Uterus (tissue), 4 donors: ENCODE data around the gene RNPC3. TPM values are rescaled to one million over a fixed set of nuclear protein-coding genes. Genes with fewer than 3 reads are reported as not detected.
"Not testable (repeated sequence)": the region's sequence is repeated elsewhere in the genome, so short reads cannot be mapped to it uniquely, and the experiment has no call there.

Source experiments
- DNase-seq, 2 donors: peaks; one replicate each; pipeline ENCODE4 v3.0.0-alpha.2; 2019 to 2020
- H3K27ac ChIP-seq, 2 donors: fragments of 200-600 bp; sonication (generic); 1 replicate in 1 of 2; 2 replicates in 1 of 2; pipeline ENCODE4 v1.5.1; 2016 to 2018
- H3K27me3 ChIP-seq, 2 donors: fragments of 200-600 bp; sonication (generic); one replicate each; pipeline ENCODE4 v1.5.1; 2018 to 2019; ENCODE audit warnings: control low read depth in 1 of 2
- H3K36me3 ChIP-seq, 2 donors: fragments of 200-600 bp; sonication (generic); one replicate each; pipeline ENCODE4 v1.5.1; 2019; ENCODE audit warnings: control low read depth in 1 of 2
- H3K4me1 ChIP-seq, 2 donors: fragments of 200-600 bp; sonication (generic); one replicate each; pipeline ENCODE4 v1.5.1; 2018 to 2019; ENCODE audit warnings: control low read depth in 1 of 2
- H3K4me3 ChIP-seq, 2 donors: fragments of 200-600 bp; sonication (generic); 1 replicate in 1 of 2; 2 replicates in 1 of 2; pipeline ENCODE4 v1.5.1; 2018 to 2019; ENCODE audit warnings: mild to moderate bottlenecking in 1 of 2
- H3K9me3 ChIP-seq, 2 donors: fragments of 200-600 bp; sonication (generic); one replicate each; pipeline ENCODE4 v1.5.1; 2019; ENCODE audit warnings: control low read depth in 1 of 2
- CTCF ChIP-seq, 4 experiments: fragments of 200-600 bp in 2 of 4; fragments of 450-650 bp in 2 of 4; sonication (generic) in 2 of 4; IDR thresholded peaks; one replicate each; pipeline ENCODE4 v1.5.1; 2016 to 2019; ENCODE audit warnings: antibody characterized with exemption in 4 of 4, mild to moderate bottlenecking in 2 of 4, moderate library complexity in 1 of 4
- POLR2A ChIP-seq, 2 donors: fragments of 450-650 bp; IDR thresholded peaks; one replicate each; pipeline ENCODE4 v1.6.1; 2016; ENCODE audit warnings: antibody characterized with exemption in 2 of 2, mild to moderate bottlenecking in 1 of 2, moderate library complexity in 1 of 2
- intact Hi-C: fragments of 100-400 bp; cut with DNase I; formaldehyde crosslinking; loops from one replicate; pipeline ENCODE4 v1.15.1; 2023; ENCODE audit warnings: low total_unique reads
- total RNA-seq, 4 donors: library from RNA; depleted of rRNA in 3 of 4; stranded (reverse); fragments of >200 nt in 3 of 4; gene quantifications; one replicate each; pipeline versions ENCODE4 v1.1.0 to v1.2.4, GENCODE V29; 2014 to 2023
- donor health status: DM: yes; HTN: yes; CAD: no.

The RNPC3 gene
- total RNA-seq, 4 donors from 2014 or later, result 17.6 to 49.1 (median 23.0) TPM

- Histone ChIP-seq H3K27ac (peak overlapping the region; percentile 36 to 61), H3K4me3 (no peak overlapping the region), H3K27me3 (no peaks in the 10 kb centered on the region), H3K9me3 (no peaks in the 10 kb centered on the region), H3K4me1 (no peaks in the 10 kb centered on the region), H3K36me3 (no peaks in the 10 kb centered on the region)
- DNase-seq, result no peak
- TF ChIP-seq CTCF (IDR thresholded peaks at IDR 0.05) (no peak), POLR2A (IDR thresholded peaks at IDR 0.05) (no peak)
- intact Hi-C loops, result no loop called here
Measured at GRCh38 chr1:103563056-103563455, 37.6 kb downstream of the RNPC3 start.

- intact Hi-C loops, result no loop called here
- TF ChIP-seq POLR2A (IDR thresholded peaks at IDR 0.05), result no peak
- TF ChIP-seq CTCF (IDR thresholded peaks at IDR 0.05), result no peak
Measured at GRCh38 chr1:103569493-103569892, 44.0 kb downstream of the RNPC3 start.

GRCh38 chr1:103571289-103571688 is 45.8 kb downstream of the RNPC3 start, which contains the start of gene AMY2B:
Gene AMY2B, plus strand, starts transcription at chr1:103571589. Its CDS starts 14 bp downstream, at chr1:103571603.
- H3K27ac ChIP-seq, DNase-seq, intact Hi-C loops, H3K36me3 ChIP-seq, H3K4me3 ChIP-seq, H3K4me1 ChIP-seq, H3K27me3 ChIP-seq, H3K9me3 ChIP-seq: not testable (repeated sequence)

More at GRCh38 chr1:103569493-103569892, 44.0 kb downstream of the RNPC3 start:
- no peaks in the 10 kb centered on the region for H3K27me3 ChIP-seq
- no peaks in the 10 kb centered on the region for H3K9me3 ChIP-seq
- DNase-seq, result no peak
- H3K36me3 ChIP-seq, result no peaks in the 10 kb centered on the region
- no peak overlapping the region for H3K27ac ChIP-seq
- no peaks in the 10 kb centered on the region for H3K4me1 ChIP-seq
- no peak overlapping the region for H3K4me3 ChIP-seq

GRCh38 chr1:103576065-103576464 is 50.6 kb downstream of the RNPC3 start:
- Histone ChIP-seq H3K27me3 (no peaks in the 10 kb centered on the region), H3K4me3 (no peak overlapping the region)
- no peak for TF ChIP-seq POLR2A (IDR thresholded peaks at IDR 0.05)
- no peak for TF ChIP-seq CTCF (IDR thresholded peaks at IDR 0.05)

GRCh38 chr1:103576784-103577183 is 51.3 kb downstream of the RNPC3 start:
- H3K27ac ChIP-seq, H3K4me1 ChIP-seq, H3K27me3 ChIP-seq, DNase-seq, H3K36me3 ChIP-seq, H3K9me3 ChIP-seq, H3K4me3 ChIP-seq, intact Hi-C loops: not testable (repeated sequence)

More at GRCh38 chr1:103576065-103576464, 50.6 kb downstream of the RNPC3 start:
- no peak overlapping the region for H3K27ac ChIP-seq
- H3K9me3 ChIP-seq, result no peaks in the 10 kb centered on the region
- H3K36me3 ChIP-seq, result no peaks in the 10 kb centered on the region
- no peaks in the 10 kb centered on the region for H3K4me1 ChIP-seq
- no peak for DNase-seq
- intact Hi-C loops, result no loop called here

GRCh38 chr1:103582464-103582863 is 57.0 kb downstream of the RNPC3 start:
- intact Hi-C loops, result no loop called here
- Histone ChIP-seq H3K4me3 (no peak overlapping the region), H3K4me1 (no peaks in the 10 kb centered on the region), H3K9me3 (no peaks in the 10 kb centered on the region), H3K27ac (no peak overlapping the region), H3K27me3 (no peaks in the 10 kb centered on the region), H3K36me3 (no peaks in the 10 kb centered on the region)
- no peak for DNase-seq
- no peak for TF ChIP-seq POLR2A (IDR thresholded peaks at IDR 0.05)
- no peak for TF ChIP-seq CTCF (IDR thresholded peaks at IDR 0.05)
